ENCODE measurements around the gene SLC1A3. TPM values are rescaled to one million over a fixed set of nuclear protein-coding genes. Genes with fewer than 3 reads are reported as not detected.

SLC1A3 gene
- total and polyA plus RNA-seq, 10 of the 15 experiments (the other 5 are each of a cell fraction or from before 2014, with no cell fraction given) = 0.23 to 4.4 (median 3.3) TPM

- in situ Hi-C loops (cut with MboI) (no loop called here), intact Hi-C loops (cut with micrococcal nuclease; ENCODE audit: unreplicated experiment) (no loop called here)
- ChIA-PET SMC1A (ENCODE audit: uncharacterized antibody, unreplicated experiment) (no interaction called here), RAD21 (ENCODE audit: unreplicated experiment) (no interaction called here), POLR2A (no interaction called here), CTCF (no interaction called here)
- WGBS (ENCODE audit: insufficient coverage, insufficient replicate concordance, low lambda C conversion rate, missing lambda C conversion rate) = 42% methylated on average over 8 of the region's 8 CpGs
- no peak for TF ChIP-seq NKRF (conservative IDR thresholded peaks at IDR 0.05)
- no peak for TF ChIP-seq ATF2 (IDR thresholded peaks at IDR 0.05; ENCODE audit: low read length)
- no peak for TF ChIP-seq SMAD5 (IDR thresholded peaks at IDR 0.05; ENCODE audit: low read depth)
- no peak for TF ChIP-seq ZNF217 (IDR thresholded peaks at IDR 0.05)
- no peak for TF ChIP-seq HCFC1 (IDR thresholded peaks at IDR 0.05; ENCODE audit: low read length)
- no peak for TF ChIP-seq E2F8 (IDR thresholded peaks at IDR 0.05; ENCODE audit: low read depth, partially characterized antibody)
- no peak for TF ChIP-seq IKZF1 (conservative IDR thresholded peaks at IDR 0.05)
- no peaks in the 10 kb centered on the region for H3K4me1 ChIP-seq (ENCODE audit: control insufficient read depth, insufficient read depth, low read length)
- H3K9ac ChIP-seq (ENCODE audit: control insufficient read depth, insufficient read depth, low read length) = no peak overlapping the region
- BruUV-seq (replicated peaks) = no TSS peak
- H2AFZ ChIP-seq (ENCODE audit: control insufficient read depth, low read depth, low read length) = no peak overlapping the region
- H3K27me3 ChIP-seq (replicated peaks in 1 of 2; ENCODE audit: control insufficient read depth in 2 of 2, insufficient read depth in 2 of 2, low read length in 1 of 2) = no peaks in the 10 kb centered on the region; a peak in 1 of 4 replicates
- H3K4me2 ChIP-seq (ENCODE audit: control insufficient read depth, insufficient read depth) = no peak overlapping the region
- no peaks in the 10 kb centered on the region for H3K79me2 ChIP-seq (ENCODE audit: control insufficient read depth, insufficient read depth, low read length)
- no peaks in the 10 kb centered on the region for H4K20me1 ChIP-seq (ENCODE audit: control insufficient read depth, insufficient read depth)
- DNase-seq (ENCODE audit: low read depth, low spot score) (no peak), ATAC-seq (no peak), FAIRE-seq (no peak)
- no peaks in the 10 kb centered on the region for H3K36me3 ChIP-seq (ENCODE audit: control insufficient read depth in 2 of 2, insufficient read depth in 2 of 2, low read length in 1 of 2)
- no peak overlapping the region for H3K27ac ChIP-seq (ENCODE audit: control insufficient read depth, insufficient read depth)
- H3K4me3 ChIP-seq = no peak overlapping the region
- no peaks in the 10 kb centered on the region for H3K9me3 ChIP-seq (replicated peaks; ENCODE audit: control insufficient read depth, insufficient read depth, low read length)
Measured at GRCh38 chr5:36661456-36662220, 55.2 kb downstream of the SLC1A3 start.
